SU-DHL-6 (cell line): ENCODE data around the gene MFAP3.

ENCODE experiments used
- H2AFZ ChIP-seq: fragments of 200-600 bp; sonication (generic); 2 replicates; pipeline ENCODE4 v1.6.1; 2014; ENCODE audit warnings: low read depth, mild to moderate bottlenecking, moderate library complexity, mixed read lengths, antibody characterized with exemption, low read length; ENCODE audit not compliant: severe bottlenecking
- H3F3A ChIP-seq: fragments of 200-600 bp; shearing (Covaris generic); 2 replicates; pipeline ENCODE4 v1.6.0; 2016; ENCODE audit warnings: antibody characterized with exemption, mild to moderate bottlenecking; ENCODE audit not compliant: insufficient read depth
- H3K27ac ChIP-seq: fragments of 200-600 bp; sonication (generic); 2 replicates; pipeline ENCODE4 v1.5.1; 2016; ENCODE audit warnings: low read depth, mild to moderate bottlenecking, low read length, moderate library complexity, mixed read lengths
- H3K27me3 ChIP-seq: fragments of 200-600 bp; sonication (generic), shearing (Covaris generic); 2 replicates; pipeline ENCODE4 v1.6.0; 2014; ENCODE audit warnings: mild to moderate bottlenecking, low read length
- H3K36me3 ChIP-seq: fragments of 200-600 bp; sonication (generic); 2 replicates; pipeline ENCODE4 v1.6.1; 2014; ENCODE audit warnings: mild to moderate bottlenecking, low read length, mixed read lengths
- H3K4me2 ChIP-seq: fragments of 300-600, 200-600 bp; shearing (Covaris generic), sonication (generic); 2 replicates; pipeline ENCODE4 v1.6.0; 2014; ENCODE audit warnings: low read length, low read depth, mild to moderate bottlenecking; ENCODE audit not compliant: poor library complexity, severe bottlenecking
- H3K4me3 ChIP-seq: fragments of 200-600 bp; sonication (generic); 2 replicates; pipeline ENCODE4 v1.5.1; 2014; ENCODE audit warnings: antibody characterized with exemption, low read length, mild to moderate bottlenecking, mixed read lengths; ENCODE audit not compliant: insufficient read depth, poor library complexity, severe bottlenecking
- H3K79me2 ChIP-seq: fragments of 200-600 bp; sonication (generic); 2 replicates; pipeline ENCODE4 v1.6.1; 2014; ENCODE audit warnings: mild to moderate bottlenecking, low read length, moderate library complexity; ENCODE audit not compliant: insufficient read depth
- H3K9ac ChIP-seq: fragments of 200-600 bp; sonication (generic); 2 replicates; pipeline ENCODE4 v1.7.0; 2014; ENCODE audit warnings: mild to moderate bottlenecking, low read length
- H3K9me2 ChIP-seq: fragments of 200-600 bp; sonication (generic); replicated peaks from 2 replicates; pipeline ENCODE4 v1.6.1; 2014; ENCODE audit warnings: low read length; ENCODE audit not compliant: insufficient read depth
- H3K9me3 ChIP-seq: fragments of 200-600 bp; sonication (generic); 2 replicates; pipeline ENCODE4 v1.6.1; 2014; ENCODE audit warnings: low read length, mixed read lengths; ENCODE audit not compliant: insufficient read depth
- H4K20me1 ChIP-seq: fragments of 200-600 bp; sonication (generic); 2 replicates; pipeline ENCODE4 v1.6.1; 2014; ENCODE audit warnings: low read depth, mild to moderate bottlenecking, antibody characterized with exemption, low read length, moderate library complexity, mixed read lengths
- CTCF ChIP-seq: fragments of 200-600 bp; sonication (generic); IDR thresholded peaks from one replicate; pipeline ENCODE4 v1.5.1; 2017; ENCODE audit warnings: antibody characterized with exemption, mild to moderate bottlenecking, low read length, moderate library complexity; ENCODE audit not compliant: insufficient read depth, poor library complexity, severe bottlenecking
- EZH2phosphoT487 ChIP-seq: fragments of 200-600 bp; sonication (generic), shearing (Covaris generic); conservative IDR thresholded peaks from 2 replicates; pipeline ENCODE4 v1.6.1; 2018; ENCODE audit warnings: mild to moderate bottlenecking, antibody characterized with exemption, low read length, moderate library complexity, mixed read lengths

MFAP3 gene

GRCh38 chr5:153998768-153999167 is 40.0 kb upstream of the MFAP3 start:
- no peaks in the 10 kb centered on the region for H3F3A ChIP-seq
- no peaks in the 10 kb centered on the region for H3K9me2 ChIP-seq
- no peak overlapping the region for H3K27ac ChIP-seq
- H3K9me3 ChIP-seq: no peaks in the 10 kb centered on the region
- TF ChIP-seq EZH2phosphoT487 (no peak), CTCF (no peak)
- no peak overlapping the region for H2AFZ ChIP-seq
- no peaks in the 10 kb centered on the region for H4K20me1 ChIP-seq
- no peak overlapping the region for H3K4me3 ChIP-seq
- no peaks in the 10 kb centered on the region for H3K36me3 ChIP-seq
- H3K9ac ChIP-seq: no peak overlapping the region
- H3K27me3 ChIP-seq: no peaks in the 10 kb centered on the region
- H3K79me2 ChIP-seq: no peaks in the 10 kb centered on the region
- H3K4me2 ChIP-seq: no peak overlapping the region

DNA sequence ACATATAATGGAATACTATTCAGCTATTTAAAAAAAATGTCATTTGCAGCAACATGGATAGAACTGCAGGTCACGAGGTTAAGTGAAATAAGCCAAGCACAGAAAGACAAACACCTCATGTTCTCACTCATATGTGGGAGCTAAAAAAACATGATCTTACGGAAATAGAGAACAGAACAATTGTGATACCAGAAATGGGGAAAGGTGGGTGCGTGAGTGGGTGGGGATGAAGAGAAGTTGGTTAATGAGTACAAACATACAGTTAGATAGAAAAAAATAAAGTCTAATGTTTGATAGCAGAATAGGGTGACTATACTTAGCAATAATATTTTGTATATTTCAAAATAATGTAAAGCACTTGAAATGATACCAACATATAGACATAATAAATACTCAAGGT is 38.8 kb upstream of the MFAP3 start:
- Histone ChIP-seq H3K4me2 (no peak overlapping the region), H3K9me3 (no peaks in the 10 kb centered on the region), H4K20me1 (no peaks in the 10 kb centered on the region), H3K9ac (no peak overlapping the region), H3K9me2 (no peaks in the 10 kb centered on the region), H3K36me3 (no peaks in the 10 kb centered on the region), H3F3A (no peaks in the 10 kb centered on the region), H3K27me3 (no peaks in the 10 kb centered on the region), H3K27ac (no peak overlapping the region), H3K79me2 (no peaks in the 10 kb centered on the region), H3K4me3 (no peak overlapping the region), H2AFZ (no peak overlapping the region)
- no peak for TF ChIP-seq EZH2phosphoT487
- TF ChIP-seq CTCF: no peak

- H3F3A ChIP-seq: no peaks in the 10 kb centered on the region
- no peak overlapping the region for H3K4me2 ChIP-seq
- H3K36me3 ChIP-seq: no peaks in the 10 kb centered on the region
- no peak overlapping the region for H2AFZ ChIP-seq
- no peaks in the 10 kb centered on the region for H4K20me1 ChIP-seq
- no peak overlapping the region for H3K9ac ChIP-seq
- H3K9me3 ChIP-seq: no peaks in the 10 kb centered on the region
- no peak overlapping the region for H3K4me3 ChIP-seq
- H3K9me2 ChIP-seq: no peaks in the 10 kb centered on the region
- H3K27me3 ChIP-seq: no peaks in the 10 kb centered on the region
- no peaks in the 10 kb centered on the region for H3K79me2 ChIP-seq
- H3K27ac ChIP-seq: no peak overlapping the region
- TF ChIP-seq EZH2phosphoT487 (no peak), CTCF (no peak)
These were observed 38.1 kb upstream of the MFAP3 start for GRCh38 chr5:154000703-154001102.

GRCh38 chr5:154002093-154002492 is 36.7 kb upstream of the MFAP3 start:
- no peaks in the 10 kb centered on the region for H4K20me1 ChIP-seq
- H3K9me3 ChIP-seq: no peaks in the 10 kb centered on the region
- H2AFZ ChIP-seq: no peak overlapping the region
- no peaks in the 10 kb centered on the region for H3F3A ChIP-seq
- no peak overlapping the region for H3K27ac ChIP-seq
- H3K9me2 ChIP-seq: no peaks in the 10 kb centered on the region
- no peaks in the 10 kb centered on the region for H3K79me2 ChIP-seq
- H3K9ac ChIP-seq: no peak overlapping the region
- H3K4me3 ChIP-seq: no peak overlapping the region
- H3K36me3 ChIP-seq: no peaks in the 10 kb centered on the region
- no peak overlapping the region for H3K4me2 ChIP-seq
- H3K27me3 ChIP-seq: no peaks in the 10 kb centered on the region
- TF ChIP-seq EZH2phosphoT487: no peak
- no peak for TF ChIP-seq CTCF
